Measurements from ENCODE around the gene PGAP1. TPM values are rescaled to one million over a fixed set of nuclear protein-coding genes. Genes with fewer than 3 reads are reported as not detected.

Gene PGAP1
- total RNA-seq (ENCODE audit: unreplicated experiment), result 175 TPM
- long read RNA-seq, full-length matches to known transcripts, result 1 of 14 reads
- long read RNA-seq, partial matches to known transcripts, result 3 of 14 reads
- long read RNA-seq, other reads (novel, unspliced or antisense), result 10 of 14 reads

DNA sequence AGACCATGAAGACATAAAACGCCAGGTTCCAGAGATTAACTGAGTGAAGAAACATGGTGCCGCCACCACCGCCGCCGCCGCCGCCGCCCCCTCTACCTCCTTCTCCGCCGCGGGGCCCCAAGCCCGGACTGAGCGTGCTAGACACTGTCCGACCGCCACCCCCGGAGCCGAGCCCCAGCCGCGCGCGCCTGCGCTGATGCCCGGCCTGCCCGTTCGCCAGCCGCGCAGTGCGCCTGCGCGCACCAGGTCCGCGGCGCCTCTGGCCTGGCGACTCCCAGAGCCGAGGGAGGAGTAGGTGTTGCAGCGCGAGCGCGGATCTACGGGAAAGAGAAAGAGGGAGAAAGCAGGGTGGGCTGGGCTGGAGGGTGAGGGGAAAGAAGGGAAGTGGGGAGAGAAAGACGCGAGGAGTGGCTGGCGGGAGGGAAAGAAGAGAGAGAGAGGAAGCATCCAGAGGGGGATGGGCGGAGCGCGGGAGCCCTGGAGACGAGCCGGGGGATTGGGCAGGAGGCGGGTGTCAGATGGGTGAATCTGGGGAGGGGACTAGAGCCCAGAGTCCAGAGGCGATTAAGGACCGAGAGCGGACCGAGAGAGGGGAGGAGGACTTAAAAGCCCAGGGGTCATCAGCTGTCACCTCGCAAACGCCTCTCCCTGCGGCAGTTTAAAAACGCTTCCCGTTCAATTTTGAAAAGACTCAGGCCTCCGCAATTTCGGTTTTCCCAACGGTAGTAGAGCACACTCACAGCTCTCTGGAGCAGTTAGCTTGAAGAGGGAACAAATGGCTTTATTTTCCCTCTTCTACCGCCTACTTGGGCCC is at the start of gene PGAP1:
PGAP1 (minus strand) TSS at position 146 of the 814 bp plus-strand sequence; CDS start at position 55, 91 bp downstream.
- no peaks in the 10 kb centered on the region for H3K36me3 Mint-ChIP-seq (ENCODE audit: unreplicated experiment)
- H3K4me1 Mint-ChIP-seq (ENCODE audit: low read depth, unreplicated experiment), result peaks cover 16% of the 10 kb centered on the region
- H3K27ac Mint-ChIP-seq (ENCODE audit: unreplicated experiment), result peak within 1 kb of the TSS; percentile 99
- H3K27me3 Mint-ChIP-seq (ENCODE audit: unreplicated experiment), result peaks cover 10% of the 10 kb centered on the region
- TF ChIP-seq, protein P1, sequence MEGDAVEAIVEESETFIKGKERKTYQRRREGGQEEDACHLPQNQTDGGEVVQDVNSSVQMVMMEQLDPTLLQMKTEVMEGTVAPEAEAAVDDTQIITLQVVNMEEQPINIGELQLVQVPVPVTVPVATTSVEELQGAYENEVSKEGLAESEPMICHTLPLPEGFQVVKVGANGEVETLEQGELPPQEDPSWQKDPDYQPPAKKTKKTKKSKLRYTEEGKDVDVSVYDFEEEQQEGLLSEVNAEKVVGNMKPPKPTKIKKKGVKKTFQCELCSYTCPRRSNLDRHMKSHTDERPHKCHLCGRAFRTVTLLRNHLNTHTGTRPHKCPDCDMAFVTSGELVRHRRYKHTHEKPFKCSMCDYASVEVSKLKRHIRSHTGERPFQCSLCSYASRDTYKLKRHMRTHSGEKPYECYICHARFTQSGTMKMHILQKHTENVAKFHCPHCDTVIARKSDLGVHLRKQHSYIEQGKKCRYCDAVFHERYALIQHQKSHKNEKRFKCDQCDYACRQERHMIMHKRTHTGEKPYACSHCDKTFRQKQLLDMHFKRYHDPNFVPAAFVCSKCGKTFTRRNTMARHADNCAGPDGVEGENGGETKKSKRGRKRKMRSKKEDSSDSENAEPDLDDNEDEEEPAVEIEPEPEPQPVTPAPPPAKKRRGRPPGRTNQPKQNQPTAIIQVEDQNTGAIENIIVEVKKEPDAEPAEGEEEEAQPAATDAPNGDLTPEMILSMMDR (IDR thresholded peaks at IDR 0.05; ENCODE audit: partially characterized antibody, unreplicated experiment), result no peak
- peak; percentile 95 for DNase-seq
- peaks cover 29% of the 10 kb centered on the region for H3K9me3 Mint-ChIP-seq (ENCODE audit: unreplicated experiment)
- peak within 1 kb of the TSS; percentile 99 for H3K4me3 Mint-ChIP-seq (ENCODE audit: unreplicated experiment)

DNA sequence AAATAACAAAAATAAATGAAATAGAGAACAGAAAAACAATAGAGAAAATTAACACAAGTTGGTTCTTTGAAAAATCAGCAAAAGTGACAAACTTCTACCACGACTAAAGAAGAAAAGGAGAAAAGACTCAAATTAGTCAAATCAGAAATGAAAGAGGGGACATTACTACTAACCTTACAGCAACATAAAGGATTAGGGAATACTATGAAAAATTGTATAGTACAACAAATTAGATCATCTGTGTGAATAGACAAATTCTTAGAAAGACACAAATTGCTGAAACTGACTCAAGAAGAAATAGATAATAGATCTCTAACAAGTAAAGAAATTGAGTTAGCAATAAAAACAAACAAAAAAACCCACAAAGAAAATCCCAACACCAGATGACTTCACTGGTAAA is 48.5 kb upstream of the PGAP1 start:
- Mint-ChIP-seq H3K4me1 (ENCODE audit: low read depth, unreplicated experiment) (peaks cover 3% of the 10 kb centered on the region), H3K4me3 (ENCODE audit: unreplicated experiment) (no peak overlapping the region), H3K9me3 (ENCODE audit: unreplicated experiment) (no peaks in the 10 kb centered on the region), H3K27me3 (ENCODE audit: unreplicated experiment) (peaks cover 5% of the 10 kb centered on the region), H3K36me3 (ENCODE audit: unreplicated experiment) (peaks cover 6% of the 10 kb centered on the region), H3K27ac (ENCODE audit: unreplicated experiment) (no peak overlapping the region)
- DNase-seq, result no peak
- TF ChIP-seq, protein P1 (IDR thresholded peaks at IDR 0.05; ENCODE audit: partially characterized antibody, unreplicated experiment), result no peak

DNA sequence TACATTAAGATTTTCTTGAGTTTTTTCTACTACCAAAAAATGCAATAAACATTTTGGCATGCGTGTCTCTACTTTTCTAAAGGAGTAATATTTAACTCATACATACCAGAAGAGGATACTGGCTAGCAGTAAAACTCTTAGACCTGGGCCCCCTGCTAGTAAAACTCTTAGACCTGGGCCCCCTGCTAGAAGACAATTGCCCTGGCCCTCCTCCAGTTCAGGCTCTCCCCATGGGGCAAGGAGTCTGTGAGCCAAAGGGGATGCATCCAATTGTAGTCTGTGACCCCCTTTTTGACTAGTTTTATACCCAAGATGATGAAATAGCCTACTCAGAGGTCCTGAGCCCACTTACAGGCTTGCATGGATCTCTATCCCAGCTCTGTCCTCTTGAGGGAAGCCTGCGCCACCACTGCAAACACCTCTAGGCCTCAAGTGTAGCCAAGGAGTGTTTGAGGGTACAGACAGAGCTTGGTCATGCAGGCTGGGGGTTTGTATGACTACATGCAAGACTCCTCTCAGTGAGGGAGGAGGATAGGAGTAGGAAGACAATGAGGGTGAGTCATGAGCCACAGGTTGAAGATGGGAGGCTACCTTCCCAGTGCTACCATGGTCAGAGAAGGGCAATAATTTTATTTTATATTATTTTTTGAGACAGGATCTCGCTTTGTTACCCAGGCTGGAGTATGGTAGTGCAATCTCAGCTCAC is 45.2 kb upstream of the PGAP1 start:
- Mint-ChIP-seq H3K9me3 (ENCODE audit: unreplicated experiment) (no peaks in the 10 kb centered on the region), H3K27ac (ENCODE audit: unreplicated experiment) (no peak overlapping the region), H3K4me3 (ENCODE audit: unreplicated experiment) (no peak overlapping the region), H3K27me3 (ENCODE audit: unreplicated experiment) (peaks cover 3% of the 10 kb centered on the region), H3K36me3 (ENCODE audit: unreplicated experiment) (no peaks in the 10 kb centered on the region), H3K4me1 (ENCODE audit: low read depth, unreplicated experiment) (peaks cover 10% of the 10 kb centered on the region)
- no peak for DNase-seq
- TF ChIP-seq, protein P1 (IDR thresholded peaks at IDR 0.05; ENCODE audit: partially characterized antibody, unreplicated experiment), result no peak

DNA sequence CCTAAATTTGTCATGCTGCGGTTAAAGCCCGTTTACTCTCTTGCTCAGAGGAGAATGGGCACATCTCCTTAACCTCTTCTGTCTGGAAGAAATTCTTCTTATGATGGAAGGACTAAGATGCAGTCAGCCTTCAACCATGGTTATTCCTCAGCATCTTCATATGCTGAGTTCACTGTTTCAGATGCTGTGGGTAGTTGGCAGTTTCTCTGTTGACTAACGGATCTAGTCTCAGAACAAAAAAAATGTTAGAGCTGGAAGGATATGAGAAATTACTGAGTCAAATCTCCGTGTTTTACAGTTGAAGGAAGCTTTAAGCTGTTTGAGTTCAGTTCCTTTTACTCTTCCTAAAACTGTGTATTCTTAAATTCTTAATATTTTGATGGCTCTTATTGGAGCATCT is 43.6 kb upstream of the PGAP1 start:
- Mint-ChIP-seq H3K27ac (ENCODE audit: unreplicated experiment) (no peak overlapping the region), H3K27me3 (ENCODE audit: unreplicated experiment) (no peaks in the 10 kb centered on the region), H3K4me1 (ENCODE audit: low read depth, unreplicated experiment) (peaks cover 19% of the 10 kb centered on the region), H3K4me3 (ENCODE audit: unreplicated experiment) (no peak overlapping the region), H3K9me3 (ENCODE audit: unreplicated experiment) (no peaks in the 10 kb centered on the region), H3K36me3 (ENCODE audit: unreplicated experiment) (no peaks in the 10 kb centered on the region)
- TF ChIP-seq, protein P1 (IDR thresholded peaks at IDR 0.05; ENCODE audit: partially characterized antibody, unreplicated experiment), result no peak
- DNase-seq, result no peak

Data from glutamatergic neuron (in vitro differentiated cells).